HFFc6 (cell line): Measurements from ENCODE around the gene FAM171A1. TPM values are rescaled to one million over a fixed set of nuclear protein-coding genes. Genes with fewer than 3 reads are reported as not detected.

ENCODE experiments used
- DNase-seq: peaks from one replicate; pipeline ENCODE4 v3.0.0-alpha.2; 2018
- H3K27ac Mint-ChIP-seq: 2 replicates; pipeline ENCODE4 v1.8.0; 2020; ENCODE audit warnings: mild to moderate bottlenecking, mixed read lengths
- H3K27me3 Mint-ChIP-seq: 2 replicates; pipeline ENCODE4 v1.8.0; 2021; ENCODE audit warnings: mild to moderate bottlenecking, moderate library complexity, mixed read lengths; ENCODE audit not compliant: insufficient read depth
- H3K36me3 Mint-ChIP-seq: 2 replicates; pipeline ENCODE4 v1.8.0; 2021; ENCODE audit warnings: low read depth, mixed read lengths
- H3K4me1 Mint-ChIP-seq: 2 replicates; pipeline ENCODE4 v1.8.0; 2020; ENCODE audit warnings: low read depth, mixed read lengths
- H3K4me3 Mint-ChIP-seq: 2 replicates; pipeline ENCODE4 v1.8.0; 2020; ENCODE audit warnings: mild to moderate bottlenecking, moderate library complexity, mixed read lengths
- H3K9me3 Mint-ChIP-seq: 2 replicates; pipeline ENCODE4 v1.8.0; 2020; ENCODE audit warnings: mild to moderate bottlenecking, mixed read lengths
- total RNA-seq, 6 experiments: library from RNA; stranded (reverse); fragmentation: NEBNext Ultra II Directional; extraction: Animal tissue kit (Norgen Biotek cat#: 25700); gene quantifications; 2 replicates in 1 of 6; 3 replicates in 5 of 6; pipeline ENCODE4 v1.2.3, GENCODE V29; 2021
- TF ChIP-seq, protein P1 (sequence below): fragments of 200-600 bp; sonication (generic); IDR thresholded peaks from 2 replicates; pipeline ENCODE4 v1.5.0; 2021; ENCODE audit warnings: antibody characterized with exemption, mild to moderate bottlenecking

Gene FAM171A1
- total RNA-seq, 6 experiments from 2014 or later, result 33.4 to 60.7 (median 48.6) TPM

DNA sequence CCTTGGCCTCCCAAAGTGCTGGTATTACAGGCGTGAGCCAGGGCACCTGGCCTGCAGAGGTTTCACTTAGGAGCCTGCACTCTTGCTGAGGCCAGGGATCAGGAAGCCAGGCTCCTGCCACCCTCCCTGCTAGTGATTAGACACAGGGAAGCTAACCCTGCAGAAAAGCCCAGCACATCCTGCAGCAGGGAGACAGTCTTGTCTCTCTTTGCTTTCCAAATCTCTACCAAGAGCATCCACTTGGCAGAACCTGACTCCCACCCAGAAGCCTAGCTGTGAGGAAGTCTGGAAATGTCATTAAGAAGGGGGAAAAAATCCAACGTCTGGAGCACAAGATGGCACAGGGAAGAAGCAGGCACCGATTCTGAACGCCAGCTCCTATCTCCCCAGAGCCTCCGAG, 8.0 kb upstream of the FAM171A1 start:
- TF ChIP-seq, protein P1, sequence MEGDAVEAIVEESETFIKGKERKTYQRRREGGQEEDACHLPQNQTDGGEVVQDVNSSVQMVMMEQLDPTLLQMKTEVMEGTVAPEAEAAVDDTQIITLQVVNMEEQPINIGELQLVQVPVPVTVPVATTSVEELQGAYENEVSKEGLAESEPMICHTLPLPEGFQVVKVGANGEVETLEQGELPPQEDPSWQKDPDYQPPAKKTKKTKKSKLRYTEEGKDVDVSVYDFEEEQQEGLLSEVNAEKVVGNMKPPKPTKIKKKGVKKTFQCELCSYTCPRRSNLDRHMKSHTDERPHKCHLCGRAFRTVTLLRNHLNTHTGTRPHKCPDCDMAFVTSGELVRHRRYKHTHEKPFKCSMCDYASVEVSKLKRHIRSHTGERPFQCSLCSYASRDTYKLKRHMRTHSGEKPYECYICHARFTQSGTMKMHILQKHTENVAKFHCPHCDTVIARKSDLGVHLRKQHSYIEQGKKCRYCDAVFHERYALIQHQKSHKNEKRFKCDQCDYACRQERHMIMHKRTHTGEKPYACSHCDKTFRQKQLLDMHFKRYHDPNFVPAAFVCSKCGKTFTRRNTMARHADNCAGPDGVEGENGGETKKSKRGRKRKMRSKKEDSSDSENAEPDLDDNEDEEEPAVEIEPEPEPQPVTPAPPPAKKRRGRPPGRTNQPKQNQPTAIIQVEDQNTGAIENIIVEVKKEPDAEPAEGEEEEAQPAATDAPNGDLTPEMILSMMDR, result no peak
- Mint-ChIP-seq H3K27me3 (peaks cover 24% of the 10 kb centered on the region), H3K4me1 (peaks cover 5% of the 10 kb centered on the region; the same call in 1 of the 2 replicates), H3K9me3 (no peaks in the 10 kb centered on the region), H3K4me3 (no peak overlapping the region), H3K36me3 (no peaks in the 10 kb centered on the region), H3K27ac (no peak overlapping the region)
- no peak for DNase-seq

DNA sequence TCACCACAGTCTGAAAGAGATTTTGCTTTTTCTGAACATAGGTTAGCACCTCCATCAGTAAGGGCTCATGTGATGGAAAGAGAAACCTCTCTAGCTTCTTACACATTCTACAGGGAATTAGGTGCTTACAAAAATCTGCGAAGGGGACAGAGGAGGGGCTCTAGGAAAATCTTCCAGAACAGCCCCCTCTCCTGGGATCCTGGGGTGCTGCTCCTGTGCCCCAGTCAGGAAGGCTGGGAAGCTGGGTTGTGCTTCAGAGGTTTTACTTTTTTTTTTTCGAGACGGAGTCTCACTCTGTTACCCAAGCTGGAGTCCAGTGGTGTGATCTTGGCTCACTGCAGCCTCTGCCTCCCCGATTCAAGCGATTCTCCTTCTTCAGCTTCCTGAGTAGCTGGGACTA, 7.5 kb upstream of the FAM171A1 start:
- H3K9me3 Mint-ChIP-seq, result no peaks in the 10 kb centered on the region
- no peaks in the 10 kb centered on the region for H3K36me3 Mint-ChIP-seq
- H3K27ac Mint-ChIP-seq, result no peak overlapping the region
- no peak overlapping the region for H3K4me3 Mint-ChIP-seq
- no peak for DNase-seq
- TF ChIP-seq, protein P1, result peak; percentile 42
- peaks cover 5% of the 10 kb centered on the region; the same call in 1 of the 2 replicates for H3K4me1 Mint-ChIP-seq
- H3K27me3 Mint-ChIP-seq, result peaks cover 25% of the 10 kb centered on the region

DNA sequence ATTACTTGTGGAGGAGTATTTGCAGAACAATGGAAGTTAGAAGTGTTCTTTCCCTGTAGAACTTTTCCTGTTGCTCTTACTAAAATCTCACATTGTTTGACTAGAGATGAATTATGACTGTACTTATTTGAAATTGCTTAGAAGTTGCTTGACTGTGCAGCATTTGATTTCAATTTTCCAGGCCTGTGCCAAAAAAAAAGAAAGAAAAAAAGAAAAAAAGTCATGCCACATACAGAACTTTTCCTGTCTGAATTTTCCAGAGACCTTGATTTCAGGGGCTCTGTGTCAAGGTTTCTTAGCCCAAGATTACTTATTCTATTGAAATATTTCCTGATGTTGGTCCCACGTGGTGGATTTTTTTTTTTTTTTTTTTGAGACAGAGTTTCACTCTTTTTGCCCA, 3.5 kb upstream of the FAM171A1 start:
- Mint-ChIP-seq H3K27me3 (peaks cover 6% of the 10 kb centered on the region), H3K27ac (no peak overlapping the region), H3K9me3 (no peaks in the 10 kb centered on the region), H3K4me1 (peaks cover 7% of the 10 kb centered on the region), H3K4me3 (no peak overlapping the region), H3K36me3 (no peaks in the 10 kb centered on the region)
- no peak for DNase-seq
- TF ChIP-seq, protein P1, result no peak

DNA sequence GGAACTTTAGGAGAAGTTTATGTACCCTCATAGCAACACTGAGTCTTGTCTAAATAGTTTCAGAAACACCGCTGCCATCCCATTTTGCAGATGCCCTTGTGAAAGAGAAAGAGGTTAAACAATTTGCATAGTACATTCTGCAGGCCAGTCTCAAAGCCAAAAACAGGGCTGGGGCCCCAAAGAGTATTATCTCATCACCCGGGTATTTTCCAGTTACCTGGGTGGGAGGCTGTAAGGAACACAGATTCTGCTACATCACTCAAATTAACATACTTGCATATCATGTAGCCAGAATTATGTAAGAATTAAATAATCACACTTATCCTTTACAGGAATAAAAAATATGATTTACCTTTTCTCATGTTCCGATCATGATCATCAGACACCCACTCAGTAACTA, 3.1 kb upstream of the FAM171A1 start:
- peaks cover 6% of the 10 kb centered on the region for H3K27me3 Mint-ChIP-seq
- H3K27ac Mint-ChIP-seq, result no peak overlapping the region
- no peak overlapping the region for H3K4me3 Mint-ChIP-seq
- no peak for DNase-seq
- H3K9me3 Mint-ChIP-seq, result no peaks in the 10 kb centered on the region
- TF ChIP-seq, protein P1, result no peak
- H3K4me1 Mint-ChIP-seq, result peaks cover 11% of the 10 kb centered on the region
- H3K36me3 Mint-ChIP-seq, result no peaks in the 10 kb centered on the region

DNA sequence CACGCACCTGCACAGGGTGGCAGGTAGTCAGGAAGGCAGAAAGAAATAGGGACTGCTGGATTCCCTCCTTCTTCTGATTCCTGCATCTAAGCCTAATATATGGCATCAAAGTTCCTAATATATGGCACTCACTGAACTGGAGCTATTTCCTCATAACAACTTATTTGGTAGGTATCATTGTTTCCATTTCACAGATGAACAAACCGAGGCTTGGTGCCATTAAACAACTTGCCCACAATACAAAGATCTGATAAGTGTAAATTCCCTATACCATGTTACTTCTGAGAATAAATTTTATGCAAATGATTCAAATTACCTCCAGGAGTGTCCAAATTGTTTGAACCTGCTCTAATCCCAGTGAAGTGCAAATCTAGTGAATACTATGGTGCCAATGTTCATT, 2.1 kb upstream of the FAM171A1 start:
- peaks cover 3% of the 10 kb centered on the region; the same call in 1 of the 2 replicates for H3K27me3 Mint-ChIP-seq
- no peak overlapping the region for H3K4me3 Mint-ChIP-seq
- no peak for DNase-seq
- H3K9me3 Mint-ChIP-seq, result no peaks in the 10 kb centered on the region
- H3K36me3 Mint-ChIP-seq, result no peaks in the 10 kb centered on the region
- peaks cover 21% of the 10 kb centered on the region for H3K4me1 Mint-ChIP-seq
- TF ChIP-seq, protein P1, result no peak
- no peak overlapping the region for H3K27ac Mint-ChIP-seq
